SH-SY5Y (cell line): Measurements from ENCODE around the gene GCNT3.

Experiments used
- GATA2 ChIP-seq: IDR thresholded peaks from 2 replicates; pipeline ENCODE4 v1.6.1; 2011; ENCODE audit warnings: mild to moderate bottlenecking, low read depth, low read length
- GATA3 ChIP-seq: IDR thresholded peaks from 2 replicates; pipeline ENCODE4 v1.6.1; 2011; ENCODE audit warnings: low read depth, mild to moderate bottlenecking, low read length, moderate library complexity

DNA sequence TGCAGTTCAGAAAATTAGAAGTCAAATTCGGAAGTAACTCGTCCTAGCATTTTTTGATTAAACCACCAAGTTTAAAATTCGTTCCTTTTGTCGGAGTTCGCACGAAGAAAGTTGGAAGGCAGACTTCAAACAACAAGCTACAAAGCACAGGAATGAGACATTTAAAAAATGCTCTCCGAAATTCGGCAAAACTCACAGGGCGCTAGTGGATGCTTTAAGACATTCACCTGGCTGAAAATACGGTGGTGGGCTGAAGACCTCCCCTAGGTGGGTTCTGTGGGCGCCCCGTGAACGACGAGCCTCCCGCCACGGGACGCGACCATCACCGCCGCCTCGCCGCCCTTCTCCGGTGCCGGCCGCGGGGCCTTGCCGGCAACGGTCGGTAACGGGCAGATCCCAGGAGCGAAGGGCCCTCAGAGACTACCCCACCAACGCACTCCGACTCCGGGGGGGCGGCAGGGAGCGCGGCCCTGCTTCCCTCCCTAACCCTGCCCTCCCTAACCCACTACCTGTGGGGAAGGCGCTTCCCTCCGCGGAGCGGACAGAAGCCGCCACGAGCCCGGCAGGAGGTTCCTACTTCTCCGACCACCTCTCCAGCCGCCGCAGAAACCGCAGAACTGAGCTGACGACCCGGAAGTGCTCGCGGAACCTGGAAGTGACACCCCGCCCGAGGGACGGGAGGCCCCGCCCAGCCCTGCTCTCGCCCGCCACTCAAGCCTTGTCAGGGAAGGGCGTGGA lies 45.5 kb downstream of the GCNT3 start, which contains the start of gene GTF2A2:
- TF ChIP-seq GATA3 (no peak), GATA2 (no peak)
